Measurements from ENCODE around the gene PIK3CD. TPM values are rescaled to one million over a fixed set of nuclear protein-coding genes. Genes with fewer than 3 reads are reported as not detected.

The PIK3CD gene
- total RNA-seq = 12.7 and 23.2 TPM in 2 replicates

GRCh38 chr1:9651565-9652378 is at the start of gene PIK3CD:
Gene PIK3CD, plus strand, starts transcription at chr1:9651731. Its CDS starts 58,725 bp downstream, at chr1:9710456.

Other genes starting within 250 kb of the PIK3CD start
- 5.9 and 6.6 TPM in 2 replicates for gene SLC25A33, start 112.3 kb upstream of the PIK3CD start, total RNA-seq
- 9.0 and 13.0 TPM in 2 replicates for gene TMEM201, start 62.8 kb upstream of the PIK3CD start, total RNA-seq
- 84.2 and 190 TPM in 2 replicates for gene CLSTN1, start 172.2 kb downstream of the PIK3CD start, total RNA-seq

Data from placental pericyte (primary cell).